ENCODE results near the gene ASTN2. TPM values are rescaled to one million over a fixed set of nuclear protein-coding genes. Genes with fewer than 3 reads are reported as not detected.

The ASTN2 gene
- total and polyA plus RNA-seq, 2 experiments from 2014 or later, result 5.6 to 7.7 TPM

DNA sequence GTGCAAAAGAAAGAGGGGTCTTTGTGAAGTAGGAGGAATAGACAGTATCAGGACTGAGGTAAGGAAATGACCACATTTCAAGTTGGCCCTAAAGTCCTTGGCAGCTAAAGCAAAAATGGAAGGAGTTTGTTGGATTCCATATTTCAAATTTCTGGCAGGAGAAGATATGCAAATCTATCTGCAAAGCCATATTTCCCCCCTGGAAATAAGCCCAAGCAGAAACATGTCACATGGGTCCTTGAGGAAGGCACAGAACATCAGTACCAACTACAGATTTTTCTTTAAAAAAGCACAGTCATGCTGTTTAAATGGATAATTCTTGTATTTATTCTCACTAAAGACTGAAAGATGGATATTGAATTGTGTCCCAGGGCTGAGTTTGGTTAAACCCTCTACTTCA lies 404.8 kb downstream of the ASTN2 start:
- H3K4me3 ChIP-seq, result no peak overlapping the region
- TF ChIP-seq, protein P1, sequence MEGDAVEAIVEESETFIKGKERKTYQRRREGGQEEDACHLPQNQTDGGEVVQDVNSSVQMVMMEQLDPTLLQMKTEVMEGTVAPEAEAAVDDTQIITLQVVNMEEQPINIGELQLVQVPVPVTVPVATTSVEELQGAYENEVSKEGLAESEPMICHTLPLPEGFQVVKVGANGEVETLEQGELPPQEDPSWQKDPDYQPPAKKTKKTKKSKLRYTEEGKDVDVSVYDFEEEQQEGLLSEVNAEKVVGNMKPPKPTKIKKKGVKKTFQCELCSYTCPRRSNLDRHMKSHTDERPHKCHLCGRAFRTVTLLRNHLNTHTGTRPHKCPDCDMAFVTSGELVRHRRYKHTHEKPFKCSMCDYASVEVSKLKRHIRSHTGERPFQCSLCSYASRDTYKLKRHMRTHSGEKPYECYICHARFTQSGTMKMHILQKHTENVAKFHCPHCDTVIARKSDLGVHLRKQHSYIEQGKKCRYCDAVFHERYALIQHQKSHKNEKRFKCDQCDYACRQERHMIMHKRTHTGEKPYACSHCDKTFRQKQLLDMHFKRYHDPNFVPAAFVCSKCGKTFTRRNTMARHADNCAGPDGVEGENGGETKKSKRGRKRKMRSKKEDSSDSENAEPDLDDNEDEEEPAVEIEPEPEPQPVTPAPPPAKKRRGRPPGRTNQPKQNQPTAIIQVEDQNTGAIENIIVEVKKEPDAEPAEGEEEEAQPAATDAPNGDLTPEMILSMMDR (IDR thresholded peaks at IDR 0.05; ENCODE audit: low read depth, low read length), result no peak
- H3K36me3 ChIP-seq, result no peaks in the 10 kb centered on the region
- no peaks in the 10 kb centered on the region for H3K4me1 ChIP-seq (ENCODE audit: low read depth)
- no peaks in the 10 kb centered on the region for H3K9me3 ChIP-seq (ENCODE audit: low read depth)
- no peak overlapping the region for H3K27ac ChIP-seq
- H3K27me3 ChIP-seq, result no peaks in the 10 kb centered on the region
- no peak for DNase-seq (ENCODE audit: low read depth in 1 of 2, low spot score in 1 of 2)

DNA sequence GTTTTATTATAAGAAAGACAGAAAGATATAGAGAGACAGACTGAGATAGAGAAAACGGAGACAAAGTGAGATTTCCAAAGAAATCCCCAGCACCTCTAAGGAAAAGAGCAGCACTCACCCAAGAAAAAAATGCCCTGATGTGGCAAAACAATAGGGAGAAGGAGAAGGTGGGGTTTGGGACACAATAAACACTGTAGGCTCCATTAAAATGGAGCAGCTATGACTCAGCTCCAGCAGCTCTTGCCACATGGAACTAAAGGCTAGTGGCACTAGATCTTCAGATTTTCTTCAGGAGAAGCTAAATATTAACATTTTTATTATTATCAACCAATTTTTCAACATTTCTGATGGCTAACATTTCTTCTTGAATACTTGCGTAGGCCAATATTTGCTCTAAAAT lies 406.0 kb downstream of the ASTN2 start:
- H3K4me1 ChIP-seq (ENCODE audit: low read depth), result no peaks in the 10 kb centered on the region
- H3K27me3 ChIP-seq, result no peaks in the 10 kb centered on the region
- no peaks in the 10 kb centered on the region for H3K36me3 ChIP-seq
- no peaks in the 10 kb centered on the region for H3K9me3 ChIP-seq (ENCODE audit: low read depth)
- TF ChIP-seq, protein P1 (IDR thresholded peaks at IDR 0.05; ENCODE audit: low read depth, low read length), result no peak
- no peak overlapping the region for H3K27ac ChIP-seq
- no peak overlapping the region for H3K4me3 ChIP-seq
- no peak for DNase-seq (ENCODE audit: low read depth in 1 of 2, low spot score in 1 of 2)

DNA sequence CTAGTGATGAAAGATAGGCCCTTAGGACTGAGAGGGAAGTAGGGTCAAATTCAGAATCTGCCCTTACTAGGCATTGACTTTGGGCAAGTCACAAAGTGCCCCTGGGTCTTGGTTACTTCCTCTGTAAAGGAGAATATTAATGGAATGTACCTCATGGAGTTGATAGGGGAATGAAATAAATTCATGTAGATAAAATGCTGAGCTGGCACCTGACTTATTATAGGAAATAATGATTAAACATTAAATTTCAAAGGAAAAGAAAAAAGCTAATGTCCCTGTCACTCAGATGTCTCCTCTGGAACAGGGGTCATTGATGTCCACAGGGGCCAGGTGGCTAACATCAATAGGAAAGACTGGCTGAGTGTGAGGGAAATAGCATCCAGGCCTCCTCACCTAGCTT lies 406.4 kb downstream of the ASTN2 start:
- no peaks in the 10 kb centered on the region for H3K36me3 ChIP-seq
- H3K4me3 ChIP-seq, result no peak overlapping the region
- H3K27ac ChIP-seq, result no peak overlapping the region
- TF ChIP-seq, protein P1 (IDR thresholded peaks at IDR 0.05; ENCODE audit: low read depth, low read length), result no peak
- no peak for DNase-seq (ENCODE audit: low read depth in 1 of 2, low spot score in 1 of 2)
- H3K9me3 ChIP-seq (ENCODE audit: low read depth), result no peaks in the 10 kb centered on the region
- H3K4me1 ChIP-seq (ENCODE audit: low read depth), result no peaks in the 10 kb centered on the region
- no peaks in the 10 kb centered on the region for H3K27me3 ChIP-seq

GRCh38 chr9:117002686-117003085 lies 412.2 kb downstream of the ASTN2 start:
- no peak overlapping the region for H3K4me3 ChIP-seq
- no peaks in the 10 kb centered on the region for H3K27me3 ChIP-seq
- H3K9me3 ChIP-seq (ENCODE audit: low read depth), result no peaks in the 10 kb centered on the region
- no peak overlapping the region for H3K27ac ChIP-seq
- DNase-seq (ENCODE audit: low read depth in 1 of 2, low spot score in 1 of 2), result no peak
- no peaks in the 10 kb centered on the region for H3K36me3 ChIP-seq
- TF ChIP-seq, protein P1 (IDR thresholded peaks at IDR 0.05; ENCODE audit: low read depth, low read length), result no peak
- no peaks in the 10 kb centered on the region for H3K4me1 ChIP-seq (ENCODE audit: low read depth)

GRCh38 chr9:117000834-117001233 lies 414.0 kb downstream of the ASTN2 start:
- Histone ChIP-seq H3K27me3 (no peaks in the 10 kb centered on the region), H3K9me3 (ENCODE audit: low read depth) (no peaks in the 10 kb centered on the region), H3K36me3 (no peaks in the 10 kb centered on the region), H3K4me1 (ENCODE audit: low read depth) (no peaks in the 10 kb centered on the region), H3K4me3 (no peak overlapping the region), H3K27ac (no peak overlapping the region)
- TF ChIP-seq, protein P1 (IDR thresholded peaks at IDR 0.05; ENCODE audit: low read depth, low read length), result no peak
- DNase-seq (ENCODE audit: low read depth in 1 of 2, low spot score in 1 of 2), result no peak

- H3K9me3 ChIP-seq (ENCODE audit: low read depth), result no peaks in the 10 kb centered on the region
- H3K4me1 ChIP-seq (ENCODE audit: low read depth), result no peaks in the 10 kb centered on the region
- TF ChIP-seq, protein P1 (IDR thresholded peaks at IDR 0.05; ENCODE audit: low read depth, low read length), result no peak
- H3K4me3 ChIP-seq, result no peak overlapping the region
- no peak overlapping the region for H3K27ac ChIP-seq
- no peaks in the 10 kb centered on the region for H3K36me3 ChIP-seq
- no peak for DNase-seq (ENCODE audit: low read depth in 1 of 2, low spot score in 1 of 2)
- H3K27me3 ChIP-seq, result no peaks in the 10 kb centered on the region
Observed at GRCh38 chr9:117000196-117000723, 414.6 kb downstream of the ASTN2 start.
